HG02852 (cell line): ENCODE measurements around the gene DUSP15.

Source experiments
- ATAC-seq: cut with Tn5 transposase; IDR thresholded peaks from one replicate; pipeline ENCODE4 v1.9.1; 2021; ENCODE audit warnings: mild to moderate bottlenecking, moderate library complexity; ENCODE audit not compliant: unreplicated experiment

Gene DUSP15

DNA sequence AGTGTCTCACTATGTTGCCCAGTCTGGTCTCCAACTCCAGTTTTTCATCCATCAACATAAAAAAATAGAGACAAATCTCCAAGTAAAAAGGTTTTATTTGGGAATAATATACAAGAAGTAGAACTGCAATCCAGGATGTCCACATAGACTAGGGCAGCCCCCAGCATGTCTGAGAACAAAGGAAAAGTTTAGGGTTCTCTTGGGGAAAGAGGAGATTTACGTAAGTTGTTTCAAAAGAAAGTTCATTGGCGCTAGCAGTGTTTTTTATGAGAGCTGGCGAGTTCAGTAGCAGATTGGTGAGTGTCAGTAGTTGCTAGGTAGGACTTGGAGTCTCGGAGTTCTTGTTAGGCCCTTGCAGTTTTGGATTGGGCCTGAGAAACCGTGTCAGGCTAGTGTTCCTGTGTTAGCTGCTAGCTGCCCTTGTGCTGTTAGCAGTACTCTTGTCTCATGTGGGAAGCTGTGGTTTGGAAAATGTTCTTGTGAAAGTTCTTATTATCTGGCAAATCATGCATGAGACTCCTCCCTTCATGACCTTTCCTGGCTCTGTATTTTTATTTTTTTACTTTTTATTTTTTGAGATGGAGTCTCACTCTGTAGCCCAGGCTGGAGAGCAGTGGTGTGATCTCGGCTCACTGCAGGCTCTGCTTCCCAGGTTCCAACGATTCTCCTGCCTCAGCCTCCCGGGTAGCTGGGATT lies 24.8 kb upstream of the DUSP15 start:
- peak; percentile 99 for ATAC-seq

DNA sequence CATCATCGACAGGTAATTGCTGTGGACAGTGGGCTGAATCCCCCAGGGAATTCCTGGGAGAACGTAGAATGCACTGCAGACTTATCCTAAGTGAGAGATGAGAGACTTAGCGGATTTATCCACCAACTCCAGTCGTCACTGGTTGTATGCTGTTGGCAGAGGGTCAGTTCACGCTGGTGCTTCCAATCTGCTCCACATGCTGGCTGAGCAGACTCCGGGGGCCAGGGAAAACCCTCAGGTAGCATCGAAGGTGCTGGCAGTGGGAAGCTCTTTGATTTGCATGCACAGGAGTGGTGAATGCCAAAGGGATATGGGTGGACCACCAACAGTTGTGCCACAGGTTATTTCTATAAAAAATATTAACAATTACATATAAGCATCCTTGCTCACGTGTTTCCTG lies 20.3 kb upstream of the DUSP15 start:
- ATAC-seq: no peak

DNA sequence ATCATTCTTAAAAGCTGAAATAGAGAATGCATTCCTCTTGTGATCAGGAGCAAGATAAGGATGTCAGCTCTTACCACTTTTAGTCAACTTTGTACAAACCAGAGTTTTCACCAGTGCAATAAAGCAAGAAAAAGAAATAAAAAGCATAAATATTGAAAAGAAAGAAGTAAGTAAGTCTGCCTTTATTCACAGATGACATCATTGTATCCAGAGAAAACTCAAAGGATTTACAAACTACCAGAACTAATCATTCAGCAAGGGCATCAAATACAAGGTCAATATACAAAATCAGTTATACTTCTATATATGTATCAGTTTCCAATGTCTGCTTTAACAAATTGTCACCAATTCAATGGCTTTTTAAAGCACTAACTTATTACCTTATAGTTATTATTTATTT lies 13.5 kb upstream of the DUSP15 start:
- no peak for ATAC-seq

DNA sequence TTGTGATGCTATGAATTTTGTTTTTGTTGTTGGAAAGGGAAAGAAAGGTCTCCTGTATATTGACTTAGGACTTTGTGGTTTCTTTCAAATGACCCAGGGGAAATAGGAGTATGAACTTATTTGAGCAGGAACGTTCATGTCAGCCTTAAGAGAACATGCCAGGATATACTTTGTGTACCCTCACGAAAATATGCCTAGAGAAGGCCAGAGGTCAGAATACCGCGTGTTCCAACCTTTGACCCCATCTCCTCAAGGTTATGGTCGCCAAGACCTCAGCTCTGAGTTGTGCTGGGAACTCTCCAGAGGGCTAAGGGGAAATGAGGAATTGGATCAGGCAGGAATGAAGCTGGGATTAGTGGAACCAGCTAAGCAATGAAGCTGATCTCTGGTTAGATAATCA lies 11.6 kb upstream of the DUSP15 start:
- ATAC-seq: no peak

DNA sequence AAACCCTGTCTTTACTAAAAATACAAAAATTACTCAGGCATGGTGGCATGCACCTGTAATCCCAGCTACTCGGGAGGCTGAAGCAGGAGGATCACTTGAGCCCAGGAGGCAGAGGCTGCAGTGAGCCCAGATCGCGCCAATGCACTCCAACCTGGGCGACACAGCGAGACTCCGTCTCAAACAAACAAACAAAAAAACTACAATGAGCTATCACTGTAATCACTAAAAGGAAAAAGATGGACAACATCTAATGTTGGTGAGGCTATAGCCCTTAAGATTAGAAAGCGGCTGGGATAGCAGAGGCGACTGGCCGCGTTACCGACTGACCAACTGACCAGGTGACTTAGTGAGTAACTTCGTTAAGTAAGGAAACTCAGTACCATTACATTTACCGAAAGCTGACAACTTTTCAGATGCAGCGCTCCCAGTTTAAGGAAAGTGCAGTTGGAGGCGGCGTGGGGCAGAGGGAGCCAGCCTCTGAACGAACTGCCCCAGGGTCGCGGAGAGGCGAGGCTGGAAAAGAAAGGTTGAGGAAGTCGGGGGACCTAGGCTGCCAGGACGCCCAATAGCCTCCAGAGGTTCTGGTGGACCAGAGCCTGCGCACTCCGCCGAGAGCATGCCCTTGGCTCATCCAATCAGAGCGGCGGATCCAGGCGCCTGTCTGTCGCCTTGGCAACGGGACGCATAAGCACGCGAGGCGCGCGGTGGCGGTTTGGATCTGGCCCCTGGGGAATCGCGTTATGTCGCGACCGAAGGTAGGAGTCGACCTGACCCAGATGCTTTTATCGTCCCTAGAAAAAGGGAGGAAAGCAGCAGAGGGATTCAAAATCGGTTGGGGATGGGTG lies 9.0 kb upstream of the DUSP15 start:
- ATAC-seq: peak; percentile 90

DNA sequence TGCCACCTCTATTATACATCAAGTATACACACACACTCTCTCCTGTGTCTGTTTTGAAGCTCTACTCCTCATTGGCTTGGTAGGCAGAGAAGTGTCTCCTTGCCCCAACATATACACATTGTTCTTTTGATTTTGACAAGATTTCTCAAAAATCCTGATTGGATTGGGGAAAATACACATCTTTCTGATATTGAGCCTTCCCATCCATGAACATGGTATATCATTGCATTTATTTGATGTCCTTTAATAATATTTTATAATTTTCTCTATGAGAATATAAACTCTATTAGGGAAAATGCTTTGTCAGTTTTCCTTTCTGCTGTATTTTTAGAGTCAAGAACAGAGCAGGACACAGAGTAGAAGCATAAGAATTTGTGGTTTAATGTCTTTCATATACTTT lies 7.4 kb upstream of the DUSP15 start:
- ATAC-seq: no peak

DNA sequence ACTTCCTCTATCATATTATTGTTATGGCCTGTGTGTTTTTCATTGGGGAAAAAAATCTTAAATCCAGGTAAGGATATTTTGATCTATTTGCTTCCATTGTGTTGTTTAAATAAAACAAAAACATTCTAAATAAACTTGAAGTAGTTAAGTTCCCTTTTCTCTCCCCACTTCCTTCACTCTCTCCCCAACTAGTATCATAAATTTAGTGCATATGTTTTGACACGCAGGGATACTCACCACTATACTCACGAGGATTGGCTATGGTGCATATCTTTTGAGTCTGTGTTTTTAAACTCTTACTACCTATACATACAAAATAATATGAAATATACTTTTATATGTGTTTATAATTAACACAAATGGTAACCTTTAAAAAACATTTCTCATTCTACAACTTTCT lies 5.3 kb upstream of the DUSP15 start:
- no peak for ATAC-seq

DNA sequence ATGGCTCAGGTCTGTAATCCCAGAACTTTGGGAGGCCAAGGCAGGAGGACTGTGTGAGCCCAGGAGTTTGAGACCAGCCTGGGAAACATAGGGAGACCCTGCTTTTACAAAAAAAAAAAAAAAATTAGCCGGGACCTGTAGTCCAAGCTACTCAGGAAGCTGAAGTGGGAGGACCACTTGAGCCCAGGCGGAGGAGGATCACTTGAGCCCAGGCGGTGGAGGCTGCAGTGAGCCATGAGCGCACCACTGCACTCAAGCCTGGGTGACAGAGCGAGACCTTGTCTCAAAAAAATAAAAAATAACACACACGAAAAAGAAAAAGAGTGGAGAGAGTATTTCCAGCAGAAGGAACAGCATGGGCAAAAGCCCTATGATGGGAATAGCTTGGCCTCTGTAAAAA lies 2.1 kb upstream of the DUSP15 start:
- ATAC-seq: no peak

DNA sequence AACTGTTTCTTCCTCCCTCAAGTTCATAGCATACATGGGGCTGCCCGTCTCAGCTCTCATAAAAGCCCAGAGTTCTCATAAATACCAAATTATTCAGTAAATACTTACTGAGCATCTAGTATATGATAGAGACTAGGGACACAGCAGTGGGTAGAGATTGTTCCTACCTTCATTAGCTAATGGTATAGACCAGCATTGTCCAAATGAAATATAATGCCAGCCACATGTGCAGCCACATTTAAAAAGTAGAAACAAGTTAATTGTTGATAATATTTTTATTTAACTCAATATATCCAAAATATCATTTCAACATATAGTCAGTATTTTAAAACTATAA lies 1.3 kb upstream of the DUSP15 start:
- ATAC-seq: no peak

DNA sequence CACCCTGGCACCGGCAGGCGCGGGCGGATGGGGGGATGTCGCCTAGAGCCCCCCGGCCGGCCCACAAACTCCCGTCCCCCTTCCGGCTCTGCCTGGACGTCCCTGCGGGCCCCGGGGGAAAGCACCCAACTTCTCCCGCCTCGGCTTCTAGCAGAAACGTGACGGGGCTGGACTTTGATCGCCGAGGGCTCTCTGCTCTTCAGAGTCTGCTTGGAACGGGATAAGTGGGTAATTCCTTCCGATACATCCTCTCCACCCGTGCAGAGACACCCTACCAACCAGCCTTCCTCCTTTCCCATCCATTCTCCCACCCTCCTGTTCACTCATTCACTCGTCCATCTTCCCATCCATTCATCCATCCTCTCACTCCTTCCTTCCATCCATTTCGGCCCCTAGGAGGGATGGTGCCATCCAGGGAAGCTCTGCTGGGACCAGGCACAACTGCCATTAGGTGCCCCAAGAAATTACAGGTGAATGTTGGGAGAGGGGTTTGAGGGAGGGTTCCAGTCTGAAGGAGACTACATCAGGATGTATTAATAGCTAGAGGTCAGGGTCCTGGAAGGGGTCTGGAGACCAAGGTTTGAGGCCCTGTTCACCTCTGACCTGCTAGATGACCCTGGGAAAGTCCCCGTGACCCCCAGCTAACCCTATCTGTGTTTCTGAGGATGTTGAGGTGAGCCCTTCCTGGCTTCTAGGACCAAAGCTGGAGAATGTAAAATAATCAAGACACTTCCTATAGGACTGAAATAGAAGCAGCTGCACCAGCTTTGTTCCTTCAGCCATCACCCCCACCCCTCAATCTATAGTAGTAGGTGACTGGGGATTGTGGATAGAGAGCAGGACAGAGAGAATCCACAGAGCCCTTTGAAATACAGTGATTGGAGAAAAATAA lies 645 bp upstream of the DUSP15 start:
- ATAC-seq: no peak

DNA sequence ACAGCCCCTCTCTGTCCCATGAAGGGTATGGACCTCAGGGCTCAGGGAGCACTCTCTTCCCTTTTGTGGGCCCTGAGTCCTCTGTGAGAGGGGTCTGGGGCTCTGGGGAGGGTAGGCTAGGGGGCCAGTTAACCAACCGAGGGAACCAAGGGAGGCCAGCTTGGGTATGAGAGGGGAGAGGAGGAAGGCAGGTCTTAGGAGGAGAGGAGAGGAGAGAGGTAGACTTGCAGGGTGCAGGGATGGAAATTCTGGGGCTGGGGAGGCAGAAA lies 720 bp downstream of the DUSP15 start:
- ATAC-seq: no peak

DNA sequence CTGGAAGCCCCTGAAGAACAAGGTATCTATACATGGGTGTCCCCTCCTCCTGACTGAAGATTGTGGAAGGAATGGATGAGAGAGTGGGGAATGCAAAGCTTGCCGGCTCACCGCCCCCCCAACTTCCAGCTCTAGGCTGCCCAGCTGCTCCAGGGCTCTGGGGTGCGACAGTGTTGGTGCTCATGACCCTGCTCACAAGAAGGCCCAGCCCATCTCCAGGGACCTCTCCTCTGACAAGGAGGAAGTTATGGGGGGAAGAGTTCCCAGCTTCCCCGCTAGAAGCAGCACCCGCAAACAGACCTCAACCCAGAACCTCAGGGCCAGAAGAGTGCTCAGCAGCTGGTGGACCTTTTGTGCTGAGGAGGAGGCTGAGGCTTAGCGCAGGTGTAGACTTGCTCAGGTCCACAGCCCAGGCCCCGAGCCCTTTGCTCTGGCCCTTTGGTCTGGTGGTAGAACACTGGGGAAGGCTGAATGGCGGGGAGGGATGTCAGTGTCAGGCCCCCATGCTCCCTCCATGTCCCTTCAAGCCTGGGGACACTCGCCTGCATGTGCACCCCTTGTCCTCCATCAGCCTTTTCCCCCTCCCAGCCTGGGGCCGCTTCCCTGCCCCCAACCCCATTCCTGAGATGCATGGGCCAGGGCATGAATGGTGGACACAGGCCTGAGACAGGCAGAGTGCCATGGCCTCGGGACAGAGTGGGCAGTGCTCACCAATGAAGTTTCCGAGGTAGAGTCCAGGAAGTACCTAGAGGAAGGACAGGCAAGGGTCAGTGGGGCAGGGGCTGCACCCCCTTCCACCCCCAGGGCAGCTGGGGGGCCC lies 1.3 kb downstream of the DUSP15 start:
- ATAC-seq: no peak

DNA sequence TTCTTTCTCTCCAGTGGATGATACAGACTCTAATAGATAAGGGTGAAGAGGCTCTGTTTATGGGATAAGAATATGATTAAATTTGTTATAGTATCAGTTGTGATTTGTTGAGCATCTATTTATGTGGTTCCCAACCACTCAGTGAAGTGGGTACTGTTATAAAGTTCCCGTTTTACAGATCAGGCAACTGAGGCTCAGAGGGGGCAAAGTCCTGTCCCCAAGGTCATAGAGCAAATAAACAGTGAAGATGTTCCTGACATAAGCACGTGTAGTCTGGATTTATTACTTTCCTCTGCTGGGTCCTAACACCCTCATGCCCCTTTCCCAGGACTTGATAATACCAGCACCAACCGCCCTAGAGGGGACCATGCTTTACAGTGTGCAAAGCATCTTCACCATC lies 4.1 kb downstream of the DUSP15 start:
- ATAC-seq: no peak

DNA sequence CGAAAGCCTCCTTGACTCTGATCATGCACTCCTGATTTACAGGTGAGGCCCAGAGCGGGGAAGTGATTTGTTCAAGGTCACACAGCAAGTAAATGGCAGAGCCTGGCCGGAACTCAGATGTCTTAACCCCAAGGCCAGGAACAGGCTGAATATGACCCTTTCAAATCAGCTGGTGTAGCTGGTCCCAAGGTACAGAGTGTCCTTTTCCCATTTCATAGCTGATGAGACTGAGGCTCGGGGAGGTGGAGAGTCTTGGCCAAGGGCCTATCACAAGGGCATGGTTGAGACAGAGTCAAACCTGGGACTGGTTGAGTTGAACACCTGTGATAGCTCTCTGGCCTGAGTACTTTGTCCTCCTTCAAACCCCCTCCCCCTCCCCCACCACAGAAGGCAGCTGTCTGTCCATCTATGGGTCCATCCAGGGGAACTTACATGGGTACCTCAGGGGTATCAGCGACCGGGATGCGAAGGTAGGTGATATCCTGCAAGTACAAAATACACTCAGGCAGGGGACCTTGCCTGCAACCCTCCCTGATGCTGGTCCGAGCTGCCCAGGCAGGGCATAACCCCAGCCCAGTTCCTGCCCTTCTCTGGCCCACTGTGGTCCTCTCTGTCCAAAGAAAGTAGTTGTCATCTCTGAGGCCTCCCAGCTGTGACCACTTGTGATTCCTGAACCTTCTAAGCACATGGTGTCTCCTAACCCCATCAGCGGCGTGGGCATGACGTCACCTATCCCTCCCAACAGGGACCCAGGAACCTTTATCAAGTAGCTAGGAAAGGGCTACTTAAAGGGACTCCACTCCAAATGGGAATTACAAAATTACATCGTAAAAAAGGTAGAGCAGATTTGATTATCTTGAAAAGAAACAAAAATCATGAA lies 5.6 kb downstream of the DUSP15 start:
- no peak for ATAC-seq

DNA sequence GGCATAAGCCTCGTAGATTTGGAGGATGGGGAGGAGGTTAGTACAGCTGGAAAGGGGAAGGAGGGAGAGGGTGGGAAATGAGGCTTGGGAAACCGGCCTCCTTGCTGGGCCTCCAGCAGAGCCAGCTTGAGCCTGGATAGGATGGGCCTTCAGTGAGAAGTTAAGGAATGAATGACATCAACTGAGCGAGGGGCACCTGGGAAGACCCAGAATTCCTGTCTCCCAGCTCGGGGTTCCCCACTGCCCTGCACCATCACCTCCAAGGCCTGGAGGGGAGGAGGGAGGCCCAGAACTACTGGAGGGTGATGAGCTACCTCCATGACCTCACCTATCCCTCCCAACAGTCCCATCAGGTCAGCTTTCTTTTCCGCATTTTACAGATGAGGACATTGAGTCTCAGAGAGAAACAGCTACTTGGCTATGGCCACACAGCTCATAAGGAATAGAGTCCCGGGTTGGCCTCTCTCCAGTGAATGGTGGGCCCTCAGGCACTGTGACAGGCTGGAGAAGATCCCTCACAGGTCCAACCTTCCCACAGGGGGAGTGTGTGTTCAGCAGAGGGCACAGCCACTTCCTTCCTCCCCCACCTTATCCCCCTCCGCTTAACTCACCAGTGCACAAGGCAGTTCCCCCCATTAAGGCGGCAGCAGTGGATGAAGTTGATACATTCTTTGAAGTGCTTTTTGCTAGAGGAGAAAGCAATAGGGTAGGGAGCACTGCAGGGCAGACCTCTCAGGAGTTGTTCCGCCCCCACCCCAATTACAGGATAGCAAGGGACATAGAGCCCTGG lies 6.8 kb downstream of the DUSP15 start:
- ATAC-seq: no peak

DNA sequence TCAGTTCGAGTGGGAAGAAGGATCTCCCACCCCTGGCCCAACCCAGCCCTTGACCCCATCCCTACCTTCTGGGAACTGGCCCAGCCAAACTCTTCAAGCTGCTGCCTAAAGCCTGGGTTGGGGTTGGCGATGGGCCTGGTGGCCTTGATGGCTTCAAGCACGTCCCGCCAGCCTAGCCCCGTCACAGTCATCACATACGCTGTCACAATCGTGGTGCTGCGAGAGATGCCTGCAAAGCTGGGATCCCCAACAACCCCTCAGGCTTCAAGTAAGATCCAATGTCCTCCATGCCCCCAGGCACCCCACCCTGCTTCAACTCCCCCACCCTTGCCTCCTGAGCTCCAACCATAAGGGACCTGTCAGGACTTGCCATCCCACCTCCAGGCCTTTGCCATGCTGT lies 7.8 kb downstream of the DUSP15 start:
- ATAC-seq: no peak

DNA sequence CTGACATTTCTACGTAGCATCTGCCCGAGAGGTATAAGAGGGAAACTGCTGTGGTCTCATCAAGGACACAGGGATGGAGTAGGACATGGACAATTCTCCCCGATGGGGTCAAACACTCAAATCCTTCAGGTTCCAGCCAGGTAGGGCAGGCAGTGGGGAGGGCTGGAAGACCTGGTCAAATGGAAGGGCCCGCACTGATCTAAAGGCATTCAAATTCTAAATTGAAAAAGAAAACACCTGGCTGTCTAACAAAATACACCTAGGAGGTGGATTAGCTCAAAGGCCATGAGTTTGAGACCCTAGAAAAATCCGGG lies 8.2 kb downstream of the DUSP15 start:
- ATAC-seq: no peak

DNA sequence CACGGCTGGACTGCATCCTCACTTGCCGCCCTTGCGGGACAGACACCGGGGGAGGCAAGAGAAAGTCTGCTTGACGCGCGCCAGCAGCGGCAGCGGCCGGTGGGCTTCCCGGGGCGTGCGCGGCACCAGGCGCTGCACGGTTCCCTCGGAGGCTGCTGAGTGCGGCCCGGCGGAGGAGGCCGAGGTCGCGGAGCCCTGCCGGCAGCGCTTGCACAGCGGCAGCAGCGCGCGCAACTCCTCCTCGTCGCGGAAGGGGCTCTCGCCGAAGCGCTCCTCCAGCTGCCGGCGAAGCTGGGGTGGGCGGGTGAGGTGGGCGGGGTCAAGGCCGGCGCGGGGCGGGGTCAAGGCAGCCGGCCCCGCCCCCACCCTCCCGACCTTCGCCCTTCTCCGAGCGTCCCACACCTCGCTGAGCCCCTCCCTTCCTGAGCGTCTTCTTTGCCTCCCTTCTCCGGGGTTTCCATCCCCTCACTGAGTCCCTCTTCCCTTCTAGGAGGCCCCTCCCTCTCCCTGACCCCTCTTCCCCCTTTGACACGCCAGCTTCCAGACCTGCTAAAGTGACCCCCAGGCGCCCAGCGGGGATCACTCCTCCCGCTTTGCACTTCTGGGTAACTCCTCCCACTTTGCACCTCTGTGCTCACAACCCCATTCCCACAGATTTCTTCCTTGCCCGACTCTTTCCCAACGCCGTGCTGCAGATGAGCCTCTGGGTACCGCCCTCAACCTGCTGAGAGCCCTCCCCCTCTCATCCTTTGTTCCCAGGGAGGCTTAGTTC lies 8.8 kb downstream of the DUSP15 start:
- ATAC-seq: no peak

DNA sequence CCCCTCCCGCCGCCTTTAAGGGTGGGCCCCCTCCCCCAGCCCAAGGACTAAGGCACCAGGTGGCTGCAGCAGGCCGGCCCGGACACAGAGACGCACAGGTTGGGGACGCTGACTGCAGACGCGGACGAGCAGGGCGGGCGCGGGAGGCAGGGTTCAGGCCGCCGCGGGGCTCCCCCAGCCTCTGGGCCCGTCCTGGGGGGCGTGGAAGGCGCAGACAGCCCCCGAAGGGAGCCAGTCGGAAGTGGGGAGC lies 9.3 kb downstream of the DUSP15 start:
- no peak for ATAC-seq
